WTC11 (cell line): ENCODE results near the gene CPNE9. TPM values are rescaled to one million over a fixed set of nuclear protein-coding genes. Genes with fewer than 3 reads are reported as not detected.

ENCODE experiments used
- ATAC-seq: fragments of 200-7000 bp; cut with Tn5 transposase; 2 replicates; pipeline ENCODE4 v1.10.0; 2021; ENCODE audit warnings: mild to moderate bottlenecking, moderate library complexity
- CTCF ChIA-PET: fragments of 300-600 bp; sonication (Branson Sonifier 250); formaldehyde crosslinking; loops from one replicate; lab custom pipeline; 2021; ENCODE audit warnings: antibody characterized with exemption; lab: Charles Lee
- POLR2A ChIA-PET: fragments of 350-600 bp; sonication (Branson Sonifier 250); formaldehyde crosslinking; loops from one replicate; lab custom pipeline; 2021; ENCODE audit warnings: antibody characterized with exemption; lab: Charles Lee
- DNase-seq: peaks from one replicate; pipeline ENCODE4 v3.0.0; 2021; ENCODE audit warnings: low spot score
- H3K27ac Mint-ChIP-seq: 2 replicates; pipeline ENCODE4 v1.8.0; 2021; ENCODE audit warnings: mixed read lengths
- H3K27me3 Mint-ChIP-seq: 2 replicates; pipeline ENCODE4 v1.8.0; 2021; ENCODE audit warnings: low read depth, mild to moderate bottlenecking, moderate library complexity, mixed read lengths
- H3K36me3 Mint-ChIP-seq: 2 replicates; pipeline ENCODE4 v1.8.0; 2021; ENCODE audit warnings: mixed read lengths
- H3K4me1 Mint-ChIP-seq: 2 replicates; pipeline ENCODE4 v1.8.0; 2022; ENCODE audit warnings: mixed read lengths
- H3K4me3 Mint-ChIP-seq: 2 replicates; pipeline ENCODE4 v1.8.0; 2021; ENCODE audit warnings: mild to moderate bottlenecking, moderate library complexity, mixed read lengths
- H3K9me3 Mint-ChIP-seq: 2 replicates; pipeline ENCODE4 v1.8.0; 2021; ENCODE audit warnings: mixed read lengths
- ATF1 ChIP-seq: sonication (generic); formaldehyde crosslinking; IDR thresholded peaks from 2 replicates; pipeline ENCODE4 v1.8.1; 2023; ENCODE audit warnings: mild to moderate bottlenecking, moderate library complexity, missing genetic modification reagents
- ELF4 ChIP-seq: sonication (generic); formaldehyde crosslinking; IDR thresholded peaks from 2 replicates; pipeline ENCODE4 v1.8.1; 2022; ENCODE audit warnings: low read depth, mild to moderate bottlenecking, moderate library complexity, missing genetic modification reagents
- EMX1 ChIP-seq: fragments of 250-450 bp; sonication (Bioruptor Pico); IDR thresholded peaks from 2 replicates; pipeline ENCODE4 v1.8.0; 2021; ENCODE audit warnings: mild to moderate bottlenecking
- GRHL2 ChIP-seq: fragments of 250-450 bp; sonication (Bioruptor Pico); IDR thresholded peaks from 2 replicates; pipeline ENCODE4 v1.8.0; 2022; ENCODE audit warnings: mild to moderate bottlenecking, moderate library complexity; ENCODE audit not compliant: insufficient replicate concordance, severe bottlenecking
- IRF2 ChIP-seq: sonication (generic); formaldehyde crosslinking; IDR thresholded peaks from 2 replicates; pipeline ENCODE4 v1.8.0; 2022; ENCODE audit warnings: low read depth, missing genetic modification reagents, borderline replicate concordance
- JUN ChIP-seq: sonication (generic); formaldehyde crosslinking; IDR thresholded peaks from 2 replicates; pipeline ENCODE4 v1.8.0; 2023; ENCODE audit warnings: mild to moderate bottlenecking, missing genetic modification reagents
- NFE2L1 ChIP-seq: sonication (generic); formaldehyde crosslinking; IDR thresholded peaks from 2 replicates; pipeline ENCODE4 v1.8.1; 2023; ENCODE audit warnings: missing genetic modification reagents
- NFYB ChIP-seq: sonication (generic); formaldehyde crosslinking; conservative IDR thresholded peaks from 2 replicates; pipeline ENCODE4 v1.8.0; 2022; ENCODE audit warnings: low read depth, missing genetic modification reagents
- RELA ChIP-seq: sonication (generic); formaldehyde crosslinking; IDR thresholded peaks from 2 replicates; pipeline ENCODE4 v1.8.1; 2022; ENCODE audit warnings: missing genetic modification reagents, mild to moderate bottlenecking, borderline replicate concordance
- SMAD4 ChIP-seq: sonication (generic); formaldehyde crosslinking; IDR thresholded peaks from 2 replicates; pipeline ENCODE4 v1.8.0; 2022; ENCODE audit warnings: mild to moderate bottlenecking, missing genetic modification reagents
- TCF7 ChIP-seq: sonication (generic); formaldehyde crosslinking; IDR thresholded peaks from 2 replicates; pipeline ENCODE4 v1.8.0; 2022; ENCODE audit warnings: mild to moderate bottlenecking, low read depth, missing genetic modification reagents, moderate library complexity
- ZNF138 ChIP-seq: sonication (generic); formaldehyde crosslinking; conservative IDR thresholded peaks from 2 replicates; pipeline ENCODE4 v1.8.1; 2022; ENCODE audit warnings: mild to moderate bottlenecking, moderate library complexity, missing genetic modification reagents
- ZNF232 ChIP-seq: sonication (generic); formaldehyde crosslinking; IDR thresholded peaks from 2 replicates; pipeline ENCODE4 v1.8.0; 2022; ENCODE audit warnings: mild to moderate bottlenecking, missing genetic modification reagents
- ZNF263 ChIP-seq: sonication (generic); formaldehyde crosslinking; IDR thresholded peaks from 2 replicates; pipeline ENCODE4 v1.8.1; 2022; ENCODE audit warnings: low read depth, mild to moderate bottlenecking, moderate library complexity, missing genetic modification reagents
- ZNF396 ChIP-seq: fragments of 250-450 bp; sonication (Bioruptor Pico); IDR thresholded peaks from 2 replicates; pipeline ENCODE4 v1.8.0; 2021; ENCODE audit warnings: mild to moderate bottlenecking, moderate library complexity, borderline replicate concordance
- ZNF671 ChIP-seq: fragments of 250-450 bp; sonication (Bioruptor Pico); IDR thresholded peaks from 2 replicates; pipeline ENCODE4 v1.8.0; 2021; ENCODE audit warnings: mild to moderate bottlenecking
- total RNA-seq: library from RNA; stranded (reverse); gene quantifications from 3 replicates; pipeline ENCODE4 v1.2.3, GENCODE V29; 2021
- TF ChIP-seq, protein P1 (sequence below): sonication (generic); formaldehyde crosslinking; IDR thresholded peaks from 2 replicates; pipeline ENCODE4 v1.8.1; 2023; ENCODE audit warnings: mild to moderate bottlenecking, missing genetic modification reagents, moderate library complexity
- TF ChIP-seq, protein P2 (sequence below): fragments of 250-450 bp; sonication (Bioruptor Pico); IDR thresholded peaks from 2 replicates; pipeline ENCODE4 v1.9.0; 2021; ENCODE audit warnings: moderate library complexity, mild to moderate bottlenecking, inconsistent platforms, borderline replicate concordance
- TF ChIP-seq, protein P3 (sequence below): sonication (generic); formaldehyde crosslinking; IDR thresholded peaks from 2 replicates; pipeline ENCODE4 v1.8.1; 2022; ENCODE audit warnings: low read depth, missing genetic modification reagents, borderline replicate concordance
- TF ChIP-seq, protein P4 (sequence below): fragments of 250-450 bp; sonication (Bioruptor Pico); IDR thresholded peaks from 2 replicates; pipeline ENCODE4 v2.1.2; 2022; ENCODE audit warnings: mild to moderate bottlenecking, moderate library complexity

The CPNE9 gene
- total RNA-seq, 1 experiment from 2014 or later, result 3.2 TPM

DNA sequence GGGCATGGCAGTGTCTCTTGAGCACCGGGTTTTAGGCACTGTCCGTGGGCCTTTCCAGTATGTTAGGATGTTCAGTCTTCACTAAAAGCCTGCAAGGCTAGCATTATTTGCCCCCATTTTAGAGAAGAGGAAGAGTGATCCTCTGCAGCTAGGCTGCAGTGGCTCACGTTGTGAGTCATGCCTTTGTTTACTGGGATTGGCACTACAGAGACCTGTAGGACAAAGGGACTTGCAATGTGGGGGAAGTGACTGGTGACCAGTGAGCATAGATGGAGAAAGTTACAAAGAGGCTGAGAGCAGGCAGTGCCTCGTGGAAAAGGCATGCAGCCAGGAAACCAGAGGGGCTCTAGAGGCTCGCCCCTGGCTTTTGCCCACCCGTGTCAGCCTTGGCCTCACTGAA lies 26.8 kb upstream of the CPNE9 start (continued):
- TF ChIP-seq TCF7 (CRISPR knock-in tag) (no peak), NFYB (CRISPR knock-in tag) (no peak), GRHL2 (CRISPR knock-in tag) (no peak), ELF4 (CRISPR knock-in tag) (no peak), JUN (CRISPR knock-in tag) (no peak), ZNF138 (CRISPR knock-in tag) (no peak), NFE2L1 (CRISPR knock-in tag) (no peak), IRF2 (CRISPR knock-in tag) (no peak)
- TF ChIP-seq, protein P1, sequence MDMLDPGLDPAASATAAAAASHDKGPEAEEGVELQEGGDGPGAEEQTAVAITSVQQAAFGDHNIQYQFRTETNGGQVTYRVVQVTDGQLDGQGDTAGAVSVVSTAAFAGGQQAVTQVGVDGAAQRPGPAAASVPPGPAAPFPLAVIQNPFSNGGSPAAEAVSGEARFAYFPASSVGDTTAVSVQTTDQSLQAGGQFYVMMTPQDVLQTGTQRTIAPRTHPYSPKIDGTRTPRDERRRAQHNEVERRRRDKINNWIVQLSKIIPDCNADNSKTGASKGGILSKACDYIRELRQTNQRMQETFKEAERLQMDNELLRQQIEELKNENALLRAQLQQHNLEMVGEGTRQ (CRISPR knock-in tag), result no peak

DNA sequence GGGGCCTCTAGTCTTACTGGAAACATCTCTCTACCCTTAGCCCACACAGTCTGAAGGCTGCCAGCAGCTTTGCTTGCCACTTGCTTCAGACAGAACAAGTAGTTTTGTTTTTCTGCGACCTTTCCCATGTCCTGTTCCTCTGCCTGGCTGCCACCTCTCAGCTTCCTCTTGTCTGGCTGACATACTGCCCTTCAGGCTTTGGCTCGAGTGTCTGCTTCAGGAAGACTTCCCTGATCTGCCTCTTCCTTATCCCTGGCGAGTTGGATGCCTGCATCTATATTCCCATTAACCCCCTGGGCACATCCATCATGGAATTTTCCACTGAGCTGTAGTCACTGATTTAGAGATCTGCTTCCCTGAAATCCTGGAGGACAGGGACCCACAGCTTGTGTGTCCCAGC lies 25.1 kb upstream of the CPNE9 start:
- no peak for TF ChIP-seq ZNF232 (CRISPR knock-in tag)
- TF ChIP-seq NFE2L1 (CRISPR knock-in tag), result no peak
- no peak for TF ChIP-seq RELA (CRISPR knock-in tag)
- TF ChIP-seq, protein P2, sequence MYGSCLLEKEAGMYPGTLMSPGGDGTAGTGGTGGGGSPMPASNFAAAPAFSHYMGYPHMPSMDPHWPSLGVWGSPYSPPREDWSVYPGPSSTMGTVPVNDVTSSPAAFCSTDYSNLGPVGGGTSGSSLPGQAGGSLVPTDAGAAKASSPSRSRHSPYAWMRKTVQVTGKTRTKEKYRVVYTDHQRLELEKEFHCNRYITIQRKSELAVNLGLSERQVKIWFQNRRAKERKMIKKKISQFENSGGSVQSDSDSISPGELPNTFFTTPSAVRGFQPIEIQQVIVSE (CRISPR knock-in tag), result no peak
- no peak for TF ChIP-seq ZNF263 (CRISPR knock-in tag)
- TF ChIP-seq, protein P3, sequence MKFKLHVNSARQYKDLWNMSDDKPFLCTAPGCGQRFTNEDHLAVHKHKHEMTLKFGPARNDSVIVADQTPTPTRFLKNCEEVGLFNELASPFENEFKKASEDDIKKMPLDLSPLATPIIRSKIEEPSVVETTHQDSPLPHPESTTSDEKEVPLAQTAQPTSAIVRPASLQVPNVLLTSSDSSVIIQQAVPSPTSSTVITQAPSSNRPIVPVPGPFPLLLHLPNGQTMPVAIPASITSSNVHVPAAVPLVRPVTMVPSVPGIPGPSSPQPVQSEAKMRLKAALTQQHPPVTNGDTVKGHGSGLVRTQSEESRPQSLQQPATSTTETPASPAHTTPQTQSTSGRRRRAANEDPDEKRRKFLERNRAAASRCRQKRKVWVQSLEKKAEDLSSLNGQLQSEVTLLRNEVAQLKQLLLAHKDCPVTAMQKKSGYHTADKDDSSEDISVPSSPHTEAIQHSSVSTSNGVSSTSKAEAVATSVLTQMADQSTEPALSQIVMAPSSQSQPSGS, result no peak
- TF ChIP-seq ZNF671 (CRISPR knock-in tag), result no peak
- TF ChIP-seq, protein P4, sequence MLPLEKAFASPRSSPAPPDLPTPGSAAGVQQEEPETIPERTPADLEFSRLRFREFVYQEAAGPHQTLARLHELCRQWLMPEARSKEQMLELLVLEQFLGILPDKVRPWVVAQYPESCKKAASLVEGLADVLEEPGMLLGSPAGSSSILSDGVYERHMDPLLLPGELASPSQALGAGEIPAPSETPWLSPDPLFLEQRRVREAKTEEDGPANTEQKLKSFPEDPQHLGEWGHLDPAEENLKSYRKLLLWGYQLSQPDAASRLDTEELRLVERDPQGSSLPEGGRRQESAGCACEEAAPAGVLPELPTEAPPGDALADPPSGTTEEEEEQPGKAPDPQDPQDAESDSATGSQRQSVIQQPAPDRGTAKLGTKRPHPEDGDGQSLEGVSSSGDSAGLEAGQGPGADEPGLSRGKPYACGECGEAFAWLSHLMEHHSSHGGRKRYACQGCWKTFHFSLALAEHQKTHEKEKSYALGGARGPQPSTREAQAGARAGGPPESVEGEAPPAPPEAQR (CRISPR knock-in tag), result no peak
- no peak for TF ChIP-seq ZNF396 (CRISPR knock-in tag)
- no peak for TF ChIP-seq EMX1 (CRISPR knock-in tag)
- no peak for TF ChIP-seq SMAD4 (CRISPR knock-in tag)
- TF ChIP-seq, all 79 proteins: peak for 0
- no peak overlapping the region for H3K27ac Mint-ChIP-seq
- ChIA-PET CTCF (no interaction called here), POLR2A (no interaction called here)
- DNase-seq, result no peak
- H3K27me3 Mint-ChIP-seq, result no peaks in the 10 kb centered on the region
- ATAC-seq, result no peak
- peaks cover 38% of the 10 kb centered on the region for H3K36me3 Mint-ChIP-seq
- no peaks in the 10 kb centered on the region for H3K4me1 Mint-ChIP-seq
- no peaks in the 10 kb centered on the region for H3K9me3 Mint-ChIP-seq
- no peak overlapping the region for H3K4me3 Mint-ChIP-seq

DNA sequence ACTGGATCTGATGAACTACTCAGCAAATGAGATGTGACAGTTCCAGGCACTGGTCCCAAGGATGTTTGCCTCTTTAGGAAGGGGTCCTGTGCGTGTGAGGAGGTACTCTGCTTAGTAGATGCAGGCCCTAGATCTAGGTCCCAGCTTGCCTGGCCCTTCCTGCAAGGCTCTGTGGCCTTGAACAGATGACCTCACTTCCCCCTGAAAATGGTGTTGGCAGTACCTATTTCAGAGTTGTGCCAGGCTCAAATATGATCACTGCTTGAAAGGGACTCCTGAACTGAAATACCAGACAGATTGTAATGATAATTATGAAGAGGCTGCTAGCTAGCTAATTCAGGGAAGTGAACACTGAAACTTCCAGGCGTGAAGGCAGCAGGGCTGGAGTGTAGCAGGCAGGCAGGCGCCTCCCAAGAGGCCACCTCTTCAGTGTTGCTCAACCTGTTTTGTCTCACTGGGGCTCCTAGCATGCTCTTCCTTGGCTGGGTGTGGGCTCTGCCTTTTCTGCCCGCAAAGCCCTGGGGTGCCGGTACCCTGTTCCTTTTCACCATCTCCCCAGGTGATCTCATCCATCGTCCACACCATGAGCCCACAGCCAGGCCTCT lies 24.1 kb upstream of the CPNE9 start:
- CTCF ChIA-PET, result interaction anchor here (1.0 kb wide), 1 partner anchor 30 kb away, joined by 3 read pairs; the partner anchor contains the start of gene MTMR14
- Mint-ChIP-seq H3K27ac (no peak overlapping the region), H3K4me1 (no peaks in the 10 kb centered on the region), H3K9me3 (no peaks in the 10 kb centered on the region), H3K36me3 (peaks cover 32% of the 10 kb centered on the region; the same call in 1 of the 2 replicates), H3K4me3 (no peak overlapping the region), H3K27me3 (no peaks in the 10 kb centered on the region)
- TF ChIP-seq ATF1, result no peak
- DNase-seq (no peak), ATAC-seq (no peak)
- POLR2A ChIA-PET, result no interaction called here
